ENCODE data around the gene ATP1A1. TPM values are rescaled to one million over a fixed set of nuclear protein-coding genes. Genes with fewer than 3 reads are reported as not detected.

Gene ATP1A1
- total RNA-seq, 2 experiments from 2014 or later: 251 to 262 TPM

DNA sequence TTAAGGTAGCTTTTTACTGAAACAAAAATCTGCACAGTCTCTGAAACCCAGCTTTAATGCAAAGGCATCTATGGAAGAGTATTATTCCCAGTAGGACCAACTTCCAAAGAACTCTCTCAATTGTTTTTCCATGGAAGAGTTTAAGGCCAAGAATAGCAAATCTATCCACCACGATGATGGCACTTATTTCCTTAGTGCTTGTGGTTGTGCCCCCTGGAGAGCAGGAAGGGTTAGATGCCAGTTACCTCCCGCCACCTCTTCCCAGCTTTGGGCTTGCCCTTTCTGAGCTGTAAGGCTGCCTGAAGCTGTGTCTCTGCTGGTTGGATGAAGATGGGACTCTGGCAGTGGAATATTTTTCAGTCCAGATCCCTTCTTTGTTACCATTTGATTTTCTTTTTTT is 4.8 kb upstream of the ATP1A1 start:
- Histone ChIP-seq H3K4me1 (ENCODE audit: insufficient read depth, low read length) (peaks cover 17% of the 10 kb centered on the region), H3K4me3 (ENCODE audit: low read length) (no peak overlapping the region), H3K9me3 (ENCODE audit: control insufficient read depth in 1 of 2, insufficient read depth in 1 of 2, low read length in 2 of 2) (no peaks in the 10 kb centered on the region), H3K27ac (ENCODE audit: low read depth in 1 of 2, low read length in 2 of 2) (no peak overlapping the region), H3K36me3 (ENCODE audit: insufficient read depth, low read length) (no peaks in the 10 kb centered on the region), H3K27me3 (ENCODE audit: control insufficient read depth in 1 of 2, insufficient read depth in 2 of 2, low read length in 2 of 2) (no peaks in the 10 kb centered on the region)
- H3K36me3 Mint-ChIP-seq (ENCODE audit: low read depth): peaks cover 4% of the 10 kb centered on the region
- POLR2A ChIA-PET: interaction anchor here (0.6 to 1.1 kb wide), 4 partner anchors 8 to 139 kb away, joined by 3 to 6 read pairs (median 3); no protein-coding TSS in a partner anchor
- H3K27me3 Mint-ChIP-seq: no peaks in the 10 kb centered on the region
- DNase-seq (no peak), ATAC-seq (ENCODE audit: poor library complexity) (no peak)
- H3K27ac Mint-ChIP-seq: peak overlapping the region; percentile 20
- no peak for TF ChIP-seq CTCF (IDR thresholded peaks at IDR 0.05)
- no peaks in the 10 kb centered on the region for H3K9me3 Mint-ChIP-seq
- H3K4me1 Mint-ChIP-seq (ENCODE audit: low read depth): peaks cover 31% of the 10 kb centered on the region
- CTCF ChIA-PET: no interaction called here
- intact Hi-C loops (cut with DNase I, micrococcal nuclease): no loop called here
- H3K4me3 Mint-ChIP-seq: no peak overlapping the region

DNA sequence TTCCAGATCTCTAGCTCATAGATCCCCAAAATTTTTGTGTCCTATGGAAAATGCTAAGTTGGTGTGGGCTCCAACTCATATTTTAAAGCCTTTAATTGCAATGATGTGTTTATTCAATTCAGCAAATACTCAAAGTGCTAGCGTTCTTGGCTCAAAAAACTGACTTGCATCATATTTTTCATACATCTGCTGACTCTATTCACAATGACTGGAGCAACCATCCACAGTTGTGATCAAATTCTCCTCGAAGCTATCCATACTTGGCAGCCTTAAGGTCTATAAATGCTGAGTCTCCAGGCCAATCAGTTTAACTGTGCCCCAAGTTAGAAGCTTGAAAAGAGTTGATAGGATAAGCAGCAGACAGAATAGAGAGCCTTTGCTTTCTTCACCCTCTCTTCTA is 2.9 kb upstream of the ATP1A1 start:
- ATAC-seq (ENCODE audit: poor library complexity) (no peak), DNase-seq (no peak)
- H3K9me3 Mint-ChIP-seq: no peaks in the 10 kb centered on the region
- H3K4me1 Mint-ChIP-seq (ENCODE audit: low read depth): peaks cover 43% of the 10 kb centered on the region
- ChIA-PET POLR2A (no interaction called here), CTCF (interaction anchor here (0.5 to 1.2 kb wide), 2 partner anchors 13 to 74 kb away, joined by 3 to 4 read pairs; no protein-coding TSS in a partner anchor)
- TF ChIP-seq CTCF (IDR thresholded peaks at IDR 0.05): no peak
- no peak overlapping the region for H3K4me3 Mint-ChIP-seq
- peaks cover 18% of the 10 kb centered on the region for H3K36me3 Mint-ChIP-seq (ENCODE audit: low read depth)
- Histone ChIP-seq H3K4me1 (ENCODE audit: insufficient read depth, low read length) (peaks cover 28% of the 10 kb centered on the region), H3K9me3 (ENCODE audit: control insufficient read depth in 1 of 2, insufficient read depth in 1 of 2, low read length in 2 of 2) (no peaks in the 10 kb centered on the region), H3K36me3 (ENCODE audit: insufficient read depth, low read length) (no peaks in the 10 kb centered on the region), H3K4me3 (ENCODE audit: low read length) (no peak overlapping the region), H3K27ac (ENCODE audit: low read depth in 1 of 2, low read length in 2 of 2) (no peak overlapping the region), H3K27me3 (ENCODE audit: control insufficient read depth in 1 of 2, insufficient read depth in 2 of 2, low read length in 2 of 2) (no peaks in the 10 kb centered on the region)
- H3K27ac Mint-ChIP-seq: no peak overlapping the region
- intact Hi-C loops (cut with DNase I, micrococcal nuclease): loop anchor here in 1 of 2 experiments (5.0 kb wide), 2 partner anchors 43 to 47 kb away; no protein-coding TSS in a partner anchor
- no peaks in the 10 kb centered on the region for H3K27me3 Mint-ChIP-seq

DNA sequence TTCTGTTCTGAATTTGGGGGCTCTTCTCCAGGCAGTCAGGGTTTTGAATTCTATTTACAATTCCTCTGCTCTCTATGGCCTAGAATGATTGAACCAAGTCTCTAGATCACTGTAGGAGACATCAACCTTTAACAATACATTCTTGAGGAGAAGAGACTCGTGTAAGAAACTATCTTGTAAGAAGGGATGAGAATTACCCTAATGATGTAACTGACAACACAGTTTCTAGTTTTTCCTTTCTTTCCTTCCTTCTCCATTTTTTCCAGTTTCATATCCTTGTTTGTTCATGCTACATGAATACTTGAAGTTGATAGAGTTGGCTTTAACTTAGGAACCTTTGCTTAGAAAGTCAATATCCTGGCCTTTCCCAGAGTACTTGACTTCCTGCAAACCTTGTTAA is 1.3 kb upstream of the ATP1A1 start:
- no peaks in the 10 kb centered on the region for H3K36me3 ChIP-seq (ENCODE audit: insufficient read depth, low read length)
- Mint-ChIP-seq H3K9me3 (no peaks in the 10 kb centered on the region), H3K4me1 (ENCODE audit: low read depth) (peaks cover 58% of the 10 kb centered on the region), H3K36me3 (ENCODE audit: low read depth) (peaks cover 23% of the 10 kb centered on the region), H3K27ac (peak overlapping the region; percentile 93), H3K27me3 (no peaks in the 10 kb centered on the region), H3K4me3 (peak overlapping the region; percentile 88)
- POLR2A ChIA-PET: interaction anchor here (0.6 to 5.7 kb wide), 6 partner anchors 12 to 50 kb away, joined by 3 to 35 read pairs (median 6); no protein-coding TSS in a partner anchor
- intact Hi-C loops (cut with DNase I, micrococcal nuclease): loop anchor here in 1 of 2 experiments (5.0 kb wide), 2 partner anchors 44 to 46 kb away; no protein-coding TSS in a partner anchor
- ATAC-seq (ENCODE audit: poor library complexity) (no peak), DNase-seq (no peak)
- H3K4me1 ChIP-seq (ENCODE audit: insufficient read depth, low read length): peaks cover 35% of the 10 kb centered on the region
- no peak overlapping the region for H3K27ac ChIP-seq (ENCODE audit: low read depth in 1 of 2, low read length in 2 of 2)
- H3K9me3 ChIP-seq (ENCODE audit: control insufficient read depth in 1 of 2, insufficient read depth in 1 of 2, low read length in 2 of 2): no peaks in the 10 kb centered on the region
- TF ChIP-seq CTCF (IDR thresholded peaks at IDR 0.05): no peak
- H3K4me3 ChIP-seq (ENCODE audit: low read length): no peak overlapping the region
- no peaks in the 10 kb centered on the region for H3K27me3 ChIP-seq (ENCODE audit: control insufficient read depth in 1 of 2, insufficient read depth in 2 of 2, low read length in 2 of 2)
- CTCF ChIA-PET: interaction anchor here (1.9 to 2.0 kb wide), 2 partner anchors 12 to 233 kb away, joined by 4 to 6 read pairs; no protein-coding TSS in a partner anchor
